ENCODE measurements around the gene ARFIP2. TPM values are rescaled to one million over a fixed set of nuclear protein-coding genes. Genes with fewer than 3 reads are reported as not detected.

ARFIP2 gene
- total RNA-seq, 1 experiment from 2014 or later = 55.1 TPM

- Histone ChIP-seq H3K9ac (ENCODE audit: extremely low read depth, insufficient read length, low read length) (peak overlapping the region; percentile 67), H3K9me3 (ENCODE audit: control insufficient read depth, low read depth, low read length) (no peaks in the 10 kb centered on the region), H3K14ac (ENCODE audit: insufficient read depth, low read length) (peak overlapping the region; percentile 33), H2AK5ac (ENCODE audit: insufficient read length, low read length) (no peak overlapping the region), H3T11ph (ENCODE audit: low read length) (no peak overlapping the region), H4K8ac (replicated peaks; ENCODE audit: insufficient read length, low read depth, low read length) (no peak overlapping the region), H2AFZ (ENCODE audit: low read length) (no peak overlapping the region), H4K91ac (ENCODE audit: insufficient read length, low read depth, low read length) (no peak overlapping the region), H3K27ac (ENCODE audit: insufficient read length, low read depth, low read length) (no peak overlapping the region), H2BK120ac (ENCODE audit: low read depth, low read length, poor library complexity, severe bottlenecking) (no peak overlapping the region), H2BK5ac (ENCODE audit: insufficient read length, low read length) (no peak overlapping the region), H3K79me1 (ENCODE audit: insufficient read depth, low read depth, low read length, poor library complexity, severe bottlenecking) (peaks cover 16% of the 10 kb centered on the region), H3K4me2 (ENCODE audit: insufficient read depth, insufficient read length, low read length) (peak overlapping the region; percentile 90), H4K20me1 (ENCODE audit: control insufficient read depth, insufficient read depth, insufficient read length) (no peaks in the 10 kb centered on the region), H3K18ac (ENCODE audit: insufficient read length, low read depth, low read length) (no peak overlapping the region), H3K79me2 (ENCODE audit: insufficient read depth, low read length) (peaks cover 18% of the 10 kb centered on the region; the same call in 1 of the 2 replicates), H3K4me1 (ENCODE audit: insufficient read depth, low read length) (no peaks in the 10 kb centered on the region; the same call in 1 of the 2 replicates), H2BK12ac (ENCODE audit: insufficient read length, low read depth, low read length) (no peak overlapping the region), H3K27me3 (ENCODE audit: insufficient read depth, low read length) (no peaks in the 10 kb centered on the region), H4K5ac (ENCODE audit: insufficient read length, low read depth, low read length) (no peak overlapping the region), H3K4ac (ENCODE audit: low read depth, low read length) (no peak overlapping the region), H2BK15ac (ENCODE audit: low read depth, low read length) (no peak overlapping the region), H3K23ac (ENCODE audit: insufficient read length, low read depth, low read length) (no peak overlapping the region), H3K56ac (ENCODE audit: insufficient read length, low read depth, low read length) (no peak overlapping the region), H3K23me2 (ENCODE audit: insufficient read length, low read depth, low read length, poor library complexity, severe bottlenecking) (peaks cover 13% of the 10 kb centered on the region), H2BK20ac (ENCODE audit: low read depth, low read length, poor library complexity, severe bottlenecking) (no peak overlapping the region)
- no peak for TF ChIP-seq CTCF (conservative IDR thresholded peaks at IDR 0.05)
- WGBS (ENCODE audit: extremely low coverage, insufficient read length, low lambda C conversion rate) = no CpG with 5 or more reads among the region's 9 CpGs
- Mint-ChIP-seq H3K4me1 (peaks cover 17 to 19% of the 10 kb centered on the region in 2 experiments), H3K36me3 (ENCODE audit: insufficient read depth in 1 of 3, low read depth in 3 of 3) (peaks cover 44 to 54% (median 50%) of the 10 kb centered on the region in 3 experiments), H3K4me3 (peak overlapping the region; percentile 98 to 99), H3K27me3 (ENCODE audit: low read depth) (no peaks in the 10 kb centered on the region; the same call in 1 of the 2 replicates), H3K27ac (peak overlapping the region; percentile 96 to 100 (median 98); a peak in 5 of 7 replicates), H3K9me3 (no peaks in the 10 kb centered on the region)
- no peak for DNase-seq
Measured at GRCh38 chr11:6480299-6480914, 724 bp downstream of the ARFIP2 start.

Measured in H9 (cell line).